OCI-LY3 (cell line): ENCODE data around the gene HK2.
"Not testable (repeated sequence)": the region's sequence is repeated elsewhere in the genome, so short reads cannot be mapped to it uniquely, and the experiment has no call there.

Experiments
- H2AFZ ChIP-seq: fragments of 200-600, 300-600 bp; shearing (Covaris generic); 2 replicates; pipeline ENCODE4 v1.6.0; 2014; ENCODE audit warnings: antibody characterized with exemption, low read depth, low read length
- H3K27ac ChIP-seq: fragments of 200-600, 300-600 bp; sonication (generic); 2 replicates; pipeline ENCODE4 v1.5.1; 2014; ENCODE audit warnings: mild to moderate bottlenecking, low read length, moderate library complexity, mixed read lengths
- H3K27me3 ChIP-seq: fragments of 200-600, 300-600 bp; sonication (generic); 2 replicates; pipeline ENCODE4 v1.6.1; 2014; ENCODE audit warnings: low read depth, low read length, mixed read lengths
- H3K36me3 ChIP-seq: fragments of 200-600, 300-600 bp; sonication (generic); replicated peaks from 2 replicates; pipeline ENCODE3; 2014; ENCODE audit warnings: low read depth, low read length, mixed read lengths
- H3K4me1 ChIP-seq: fragments of 300-600, 200-600 bp; sonication (generic); 2 replicates; pipeline ENCODE4 v1.6.1; 2014; ENCODE audit warnings: low read length, mixed read lengths
- H3K4me2 ChIP-seq: fragments of 200-600, 300-600 bp; sonication (generic); 2 replicates; pipeline ENCODE4 v1.6.1; 2014; ENCODE audit warnings: low read length, mixed read lengths
- H3K4me3 ChIP-seq: fragments of 300-600, 200-600 bp; sonication (generic); 2 replicates; pipeline ENCODE4 v1.5.1; 2014; ENCODE audit warnings: antibody characterized with exemption, mild to moderate bottlenecking, low read length, moderate library complexity
- H3K79me2 ChIP-seq: fragments of 300-600, 200-600 bp; shearing (Covaris generic); 2 replicates; pipeline ENCODE4 v1.6.1; 2014; ENCODE audit warnings: mild to moderate bottlenecking, low read length, mixed read lengths
- H3K9ac ChIP-seq: fragments of 300-600, 200-600 bp; shearing (Covaris generic); 2 replicates; pipeline ENCODE4 v1.6.0; 2014; ENCODE audit warnings: mild to moderate bottlenecking, low read length, moderate library complexity
- H3K9me3 ChIP-seq: fragments of 200-600, 300-600 bp; shearing (Covaris generic); 2 replicates; pipeline ENCODE4 v1.6.1; 2014; ENCODE audit warnings: low read length, mixed read lengths; ENCODE audit not compliant: insufficient read depth
- H4K20me1 ChIP-seq: fragments of 200-600, 300-600 bp; sonication (generic); 2 replicates; pipeline ENCODE4 v1.6.1; 2016; ENCODE audit warnings: low read length, mixed read lengths; ENCODE audit not compliant: insufficient read depth
- CTCF ChIP-seq: fragments of 200-600, 300-600 bp; sonication (generic); IDR thresholded peaks from 2 replicates; pipeline ENCODE4 v1.5.1; 2014; ENCODE audit warnings: antibody characterized with exemption, low read length, low read depth
- EZH2phosphoT487 ChIP-seq: fragments of 200-600 bp; shearing (Covaris generic); IDR thresholded peaks from 2 replicates; pipeline ENCODE4 v1.6.1; 2018; ENCODE audit warnings: antibody characterized with exemption, mixed run types, low read depth

HK2 gene

GRCh38 chr2:74849228-74849892, 15.4 kb downstream of the HK2 start:
- Histone ChIP-seq H3K27me3 (no peaks in the 10 kb centered on the region), H2AFZ (no peak overlapping the region), H4K20me1 (peaks cover 100% of the 10 kb centered on the region), H3K79me2 (peaks cover 97% of the 10 kb centered on the region), H3K4me2 (peak overlapping the region; percentile 92), H3K9ac (0 out of 2 replicates have a peak overlapping the region, but pooled peaks have one; percentile 10), H3K27ac (peak overlapping the region; percentile 41), H3K36me3 (peaks cover 40% of the 10 kb centered on the region), H3K4me1 (peaks cover 45% of the 10 kb centered on the region), H3K9me3 (no peaks in the 10 kb centered on the region), H3K4me3 (peak overlapping the region; percentile 61)
- no peak for TF ChIP-seq CTCF
- no peak for TF ChIP-seq EZH2phosphoT487

- Histone ChIP-seq H2AFZ (no peak overlapping the region), H3K4me2 (peak overlapping the region; percentile 92; the same call in 1 of the 2 replicates), H3K4me3 (no peak overlapping the region), H3K4me1 (peaks cover 43% of the 10 kb centered on the region), H3K27me3 (no peaks in the 10 kb centered on the region), H3K9ac (no peak overlapping the region), H3K9me3 (no peaks in the 10 kb centered on the region), H3K36me3 (peaks cover 38% of the 10 kb centered on the region), H4K20me1 (peaks cover 98% of the 10 kb centered on the region), H3K27ac (no peak overlapping the region), H3K79me2 (peaks cover 88% of the 10 kb centered on the region)
- TF ChIP-seq EZH2phosphoT487 = no peak
These were observed 16.7 kb downstream of the HK2 start for GRCh38 chr2:74850496-74851190.

- H3K27ac ChIP-seq = no peak overlapping the region
- peaks cover 43% of the 10 kb centered on the region for H3K4me1 ChIP-seq
These were observed 17.3 kb downstream of the HK2 start for GRCh38 chr2:74851191-74851566.

GRCh38 chr2:74853360-74853759, 19.4 kb downstream of the HK2 start:
- H3K4me2 ChIP-seq, H2AFZ ChIP-seq, H3K9me3 ChIP-seq, H3K27ac ChIP-seq, H3K9ac ChIP-seq, H3K27me3 ChIP-seq, H3K4me3 ChIP-seq: not testable (repeated sequence)
- H3K79me2 ChIP-seq = peaks cover 76% of the 10 kb centered on the region
- peaks cover 50% of the 10 kb centered on the region for H3K36me3 ChIP-seq
- H4K20me1 ChIP-seq = peaks cover 98% of the 10 kb centered on the region
- H3K4me1 ChIP-seq = peaks cover 24% of the 10 kb centered on the region

More at GRCh38 chr2:74851191-74851566, 17.3 kb downstream of the HK2 start:
- Histone ChIP-seq H3K9ac (no peak overlapping the region), H3K4me3 (no peak overlapping the region), H4K20me1 (peaks cover 98% of the 10 kb centered on the region), H3K9me3 (no peaks in the 10 kb centered on the region), H3K4me2 (no peak overlapping the region), H3K36me3 (peaks cover 34% of the 10 kb centered on the region), H2AFZ (no peak overlapping the region), H3K79me2 (peaks cover 83% of the 10 kb centered on the region), H3K27me3 (no peaks in the 10 kb centered on the region)
- TF ChIP-seq CTCF (no peak), EZH2phosphoT487 (no peak)

- no peaks in the 10 kb centered on the region for H3K9me3 ChIP-seq
- H3K27ac ChIP-seq = no peak overlapping the region
- no peaks in the 10 kb centered on the region for H3K27me3 ChIP-seq
- H3K79me2 ChIP-seq = peaks cover 75% of the 10 kb centered on the region
- no peak for TF ChIP-seq EZH2phosphoT487
- TF ChIP-seq CTCF = no peak
- no peak overlapping the region for H3K9ac ChIP-seq
- H3K4me2 ChIP-seq = no peak overlapping the region
- peaks cover 95% of the 10 kb centered on the region for H4K20me1 ChIP-seq
- peaks cover 13% of the 10 kb centered on the region for H3K4me1 ChIP-seq
- peaks cover 51% of the 10 kb centered on the region for H3K36me3 ChIP-seq
- no peak overlapping the region for H2AFZ ChIP-seq
- no peak overlapping the region for H3K4me3 ChIP-seq
These were observed 20.5 kb downstream of the HK2 start for GRCh38 chr2:74854401-74854800.

GRCh38 chr2:74855114-74855707, 21.3 kb downstream of the HK2 start:
- not testable (repeated sequence) for H3K9ac ChIP-seq, H2AFZ ChIP-seq, H3K4me2 ChIP-seq, H3K9me3 ChIP-seq, H3K4me3 ChIP-seq, H3K27me3 ChIP-seq, H3K4me1 ChIP-seq, H3K27ac ChIP-seq
- Histone ChIP-seq H4K20me1 (peaks cover 91% of the 10 kb centered on the region), H3K79me2 (peaks cover 72% of the 10 kb centered on the region), H3K36me3 (peaks cover 52% of the 10 kb centered on the region)
